ENCODE results near the gene TMEM269. TPM values are rescaled to one million over a fixed set of nuclear protein-coding genes. Genes with fewer than 3 reads are reported as not detected.
A peak's percentile ranks its signal among the peaks of the same experiment; 100 is the strongest.

The TMEM269 gene
- total RNA-seq (2014; rRNA removed; shearing (Covaris generic)) = 0.03 TPM in 1 of 2 replicates, not detected in the other

GRCh38 chr1:42784946-42785693, at the start of gene TMEM269:
TMEM269 (plus strand) TSS chr1:42784991; CDS start chr1:42789894, 4,903 bp downstream.
- DNase-seq (ENCODE audit: low spot score) = no peak

DNA sequence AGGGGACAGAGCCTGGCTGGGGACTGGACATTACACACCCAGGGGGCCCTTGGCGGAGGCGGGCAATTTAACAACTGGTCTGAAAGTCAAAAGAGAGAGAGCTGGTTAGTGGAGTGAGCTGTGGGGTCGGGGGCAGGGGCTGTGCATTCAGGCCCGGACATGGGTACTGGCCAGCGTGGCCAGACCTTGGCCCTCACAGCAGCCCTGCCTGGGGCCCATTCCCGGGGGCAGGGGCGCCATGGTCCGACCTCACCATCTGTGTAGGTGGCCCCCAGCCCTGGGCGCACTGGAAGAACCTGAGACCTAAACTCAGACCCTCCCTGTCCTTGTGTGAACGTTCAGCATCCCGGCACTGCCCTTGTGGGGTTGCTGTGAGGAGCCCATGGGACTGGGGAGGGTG, 49.7 kb upstream of the TMEM269 start:
- DNase-seq (ENCODE audit: low spot score) = no peak

DNA sequence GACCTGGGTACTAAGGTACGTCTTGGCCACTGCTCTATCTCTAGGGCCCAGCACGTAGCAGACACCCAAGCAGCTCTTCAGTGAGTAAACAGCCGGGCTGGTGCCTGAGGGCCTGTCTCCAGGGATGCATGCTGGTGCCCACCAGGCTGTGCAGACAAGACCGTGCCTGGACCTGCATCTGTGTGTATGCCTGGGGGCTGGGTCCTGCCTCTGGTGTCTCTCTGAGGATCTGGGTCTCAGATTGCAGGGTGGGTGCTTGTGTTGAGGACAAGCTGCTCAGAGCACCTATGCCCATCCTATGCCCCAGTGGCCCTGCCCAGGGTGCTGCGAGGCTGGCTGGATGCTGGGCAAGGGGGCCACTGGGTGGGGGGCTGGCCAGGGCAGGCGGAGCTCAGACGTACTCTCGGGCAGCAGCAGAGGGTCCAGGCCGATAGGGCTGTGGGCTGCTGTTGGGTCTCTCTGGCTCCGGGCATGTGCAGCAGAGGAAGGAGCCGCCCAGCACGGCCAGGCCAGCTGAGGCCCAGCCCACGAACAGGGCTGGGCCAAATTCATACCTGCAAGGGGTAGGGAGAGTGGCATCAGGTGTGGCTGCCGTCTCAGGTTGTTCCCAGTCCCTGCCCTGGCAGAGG, 49.2 kb upstream of the TMEM269 start:
- DNase-seq (ENCODE audit: low spot score) = no peak

GRCh38 chr1:42736152-42736551, 48.6 kb upstream of the TMEM269 start:
- DNase-seq (ENCODE audit: low spot score) = peak; percentile 42

DNA sequence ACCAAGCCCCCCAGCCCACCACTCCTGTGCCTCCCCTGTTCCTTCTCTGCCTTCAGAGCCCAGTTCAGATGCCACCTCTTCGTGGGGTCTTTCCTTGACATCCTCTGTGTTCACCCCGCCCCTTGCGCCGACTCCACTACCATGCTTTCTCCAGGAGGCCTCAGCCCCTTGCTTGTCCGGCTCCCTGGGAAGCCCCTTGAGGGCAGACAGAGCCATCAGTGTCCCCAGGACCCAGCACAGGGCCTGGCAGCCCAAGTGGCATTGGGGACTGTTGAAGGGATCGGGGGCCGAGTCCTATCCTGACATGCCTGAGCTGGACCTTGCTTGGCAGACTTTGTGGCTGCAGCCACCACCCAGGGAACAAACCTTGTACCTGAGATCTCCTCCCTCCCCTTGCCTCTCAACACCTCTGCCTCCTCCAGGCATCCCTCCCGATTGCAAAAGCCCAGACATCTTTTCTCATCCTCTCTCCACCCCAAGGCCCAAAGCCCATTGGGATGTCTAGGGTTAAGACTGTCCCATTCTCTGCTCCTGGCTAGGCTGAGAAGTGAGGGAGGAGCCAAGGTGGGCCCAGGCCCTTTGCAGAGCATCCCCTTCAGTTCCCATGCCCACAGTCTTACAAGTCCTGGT, 48.1 kb upstream of the TMEM269 start:
- no peak for DNase-seq (ENCODE audit: low spot score)

- peak; percentile 16 for DNase-seq (ENCODE audit: low spot score)
Observed at GRCh38 chr1:42737257-42737656, 47.5 kb upstream of the TMEM269 start.

DNA sequence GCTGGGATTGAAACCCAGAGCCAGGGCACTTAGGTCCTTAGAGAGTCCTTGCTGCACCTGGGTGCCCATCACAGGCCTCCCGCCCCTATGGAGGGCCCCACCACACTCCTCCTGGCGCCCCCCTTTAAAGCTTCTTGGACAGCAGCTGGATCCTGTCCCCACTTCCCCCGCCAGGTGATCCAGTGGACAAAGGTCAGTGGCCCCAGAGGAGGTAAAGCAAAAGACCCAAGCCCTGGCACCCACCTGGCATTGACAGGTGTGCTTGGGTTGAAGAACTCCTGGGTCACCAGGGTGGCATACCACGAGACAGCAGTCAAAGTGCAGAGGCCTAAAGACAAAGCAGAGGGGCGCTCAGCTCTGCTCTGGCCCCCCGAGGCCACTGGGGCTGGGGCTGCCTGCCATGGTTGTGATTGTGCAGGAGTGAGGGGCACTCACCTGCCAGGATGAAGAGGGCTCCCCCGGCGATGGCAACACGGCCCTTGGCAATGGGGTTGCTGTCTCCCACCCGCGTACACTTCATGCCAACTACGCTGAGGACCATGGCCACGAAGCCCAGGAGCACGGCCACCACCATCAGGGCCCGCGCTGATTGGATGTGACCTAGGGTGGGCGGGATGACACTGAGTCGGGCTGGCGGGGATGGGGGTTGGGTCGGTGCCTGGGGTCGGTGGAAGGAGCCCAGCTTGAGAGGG, 46.7 kb upstream of the TMEM269 start:
- no peak for DNase-seq (ENCODE audit: low spot score)

DNA sequence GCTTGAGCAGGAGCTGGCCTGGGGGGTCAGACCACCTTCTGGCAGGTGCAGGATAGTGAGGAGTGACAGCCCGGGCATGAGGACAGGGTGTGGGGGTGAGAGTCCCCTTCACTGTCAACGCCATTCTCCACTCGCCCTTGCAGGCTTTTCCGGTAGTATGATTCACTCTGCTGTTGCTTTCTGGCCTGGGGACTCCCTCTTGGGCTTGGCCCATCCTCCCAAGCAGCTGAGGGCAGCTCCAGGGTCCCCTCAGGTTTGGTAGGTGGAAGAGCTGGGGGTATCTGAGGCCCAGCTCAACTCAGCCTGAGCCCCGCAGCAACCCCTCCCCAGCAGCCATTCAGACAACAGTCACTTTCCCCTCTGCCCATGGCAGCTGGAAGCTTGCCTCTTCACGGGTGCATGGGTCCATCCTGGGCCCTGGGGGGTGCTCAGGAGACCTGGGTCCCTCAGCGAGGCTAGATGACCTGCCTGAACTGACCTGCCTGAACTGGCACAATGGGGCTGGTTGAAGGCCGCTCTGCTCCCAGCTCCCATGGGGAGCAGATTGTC, 46.0 kb upstream of the TMEM269 start:
- no peak for DNase-seq (ENCODE audit: low spot score)

DNA sequence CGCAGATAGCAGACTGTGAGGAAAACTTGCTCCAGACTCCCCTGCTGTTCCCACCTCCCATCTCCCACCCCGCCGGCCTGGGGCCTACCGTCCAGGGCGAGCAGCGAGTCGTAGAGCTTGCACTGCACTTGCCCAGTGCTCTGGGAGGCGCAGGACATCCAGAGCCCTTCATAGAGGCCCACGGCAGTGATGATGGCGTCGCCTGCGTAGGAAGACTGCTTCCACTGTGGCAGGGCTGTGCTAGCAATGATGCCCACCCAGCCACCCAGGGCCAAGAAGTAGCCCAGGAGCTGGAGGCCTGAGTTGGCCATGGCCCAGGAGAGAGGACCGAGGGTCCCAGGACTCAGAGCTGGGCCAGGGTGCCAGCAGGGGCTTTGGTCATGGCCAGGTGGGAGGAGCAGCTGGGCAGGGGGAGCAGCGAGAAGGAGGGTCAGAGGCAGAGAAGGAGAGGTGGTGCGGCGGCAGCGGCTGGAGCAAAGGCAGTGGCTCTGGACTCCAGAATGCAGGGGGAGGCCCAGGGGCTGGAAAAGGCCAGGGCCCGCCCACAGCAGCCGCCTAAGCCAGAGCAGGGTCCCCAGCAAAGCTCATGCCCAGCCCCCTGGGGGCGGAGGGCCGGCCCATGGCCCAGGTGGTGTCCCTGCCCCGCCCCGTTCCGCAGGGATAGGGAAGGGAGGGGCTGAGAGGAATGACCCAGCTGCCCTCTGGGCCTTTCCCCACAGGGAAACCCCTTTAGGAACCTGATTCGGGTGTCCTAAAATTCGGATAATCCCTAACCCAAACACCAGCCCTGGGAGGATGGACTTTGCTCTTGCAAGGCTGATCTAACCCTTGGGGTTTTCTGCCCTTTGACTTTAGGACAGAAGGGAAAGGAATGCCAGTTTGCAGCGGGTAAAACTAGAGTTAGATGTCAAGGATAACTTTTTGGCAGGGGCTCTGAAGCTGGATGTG, 44.8 kb upstream of the TMEM269 start, which contains the start of gene CLDN19:
Gene CLDN19, minus strand, starts transcription at position 484 of the 948 bp plus-strand sequence. Its CDS starts 173 bp downstream, at position 311.
- DNase-seq (ENCODE audit: low spot score) = no peak

- DNase-seq (ENCODE audit: low spot score) = no peak
Observed at GRCh38 chr1:42740851-42741580, 43.8 kb upstream of the TMEM269 start.

DNA sequence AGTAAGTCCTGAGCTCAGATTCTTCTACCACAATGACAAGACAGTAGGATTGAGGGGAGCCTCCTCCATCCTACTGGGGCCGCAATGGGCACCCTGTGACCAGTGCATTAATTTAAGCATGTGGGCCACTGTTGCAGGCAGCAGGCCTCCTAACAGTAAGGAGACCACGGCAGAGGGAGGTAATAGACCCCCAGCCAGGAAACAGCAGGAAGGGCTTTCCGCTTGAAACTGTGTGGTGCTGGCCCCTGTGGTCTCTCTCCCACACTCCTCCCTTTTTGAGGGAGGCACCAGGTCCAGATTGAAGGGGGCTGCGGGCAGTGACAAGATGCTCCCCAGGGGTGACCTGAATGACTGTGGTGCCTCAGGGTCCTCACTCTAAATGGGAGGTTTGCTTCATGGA, 43.1 kb upstream of the TMEM269 start:
- DNase-seq (ENCODE audit: low spot score) = no peak

GRCh38 chr1:42742141-42742540, 42.6 kb upstream of the TMEM269 start:
- no peak for DNase-seq (ENCODE audit: low spot score)

DNA sequence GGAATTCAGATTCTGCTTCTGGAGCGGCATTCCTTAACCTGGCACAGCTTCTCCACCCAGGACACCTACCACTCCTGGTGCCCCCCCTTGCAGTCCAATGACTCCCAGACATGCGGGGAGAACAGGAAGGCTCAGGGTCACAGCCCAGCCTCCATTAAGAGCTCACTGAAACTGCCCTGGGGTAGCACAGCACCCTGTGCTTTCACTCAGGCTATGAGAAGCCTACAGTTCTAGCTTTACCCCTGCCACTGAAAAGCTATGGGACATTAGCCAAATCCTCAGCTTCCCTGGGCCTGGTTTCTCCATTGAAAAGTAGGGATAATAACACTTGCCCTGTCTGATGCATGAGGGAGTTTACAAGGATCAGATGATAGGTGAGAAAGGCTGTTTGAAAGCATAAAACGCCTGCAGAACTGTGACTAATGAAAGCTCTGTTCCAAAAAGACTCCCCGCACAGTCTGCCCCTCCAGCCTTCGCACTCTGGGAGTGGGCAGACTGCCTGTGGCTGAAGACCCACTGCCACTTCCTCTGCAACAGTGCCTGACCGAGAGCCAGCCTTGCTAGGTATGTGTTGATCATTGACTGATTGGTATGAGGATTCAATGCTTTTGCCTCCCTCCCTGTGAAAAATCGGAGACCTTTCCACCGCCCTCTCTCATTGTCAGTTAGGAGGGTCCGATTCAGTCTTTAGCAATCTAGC, 42.0 kb upstream of the TMEM269 start:
- DNase-seq (ENCODE audit: low spot score) = no peak

DNA sequence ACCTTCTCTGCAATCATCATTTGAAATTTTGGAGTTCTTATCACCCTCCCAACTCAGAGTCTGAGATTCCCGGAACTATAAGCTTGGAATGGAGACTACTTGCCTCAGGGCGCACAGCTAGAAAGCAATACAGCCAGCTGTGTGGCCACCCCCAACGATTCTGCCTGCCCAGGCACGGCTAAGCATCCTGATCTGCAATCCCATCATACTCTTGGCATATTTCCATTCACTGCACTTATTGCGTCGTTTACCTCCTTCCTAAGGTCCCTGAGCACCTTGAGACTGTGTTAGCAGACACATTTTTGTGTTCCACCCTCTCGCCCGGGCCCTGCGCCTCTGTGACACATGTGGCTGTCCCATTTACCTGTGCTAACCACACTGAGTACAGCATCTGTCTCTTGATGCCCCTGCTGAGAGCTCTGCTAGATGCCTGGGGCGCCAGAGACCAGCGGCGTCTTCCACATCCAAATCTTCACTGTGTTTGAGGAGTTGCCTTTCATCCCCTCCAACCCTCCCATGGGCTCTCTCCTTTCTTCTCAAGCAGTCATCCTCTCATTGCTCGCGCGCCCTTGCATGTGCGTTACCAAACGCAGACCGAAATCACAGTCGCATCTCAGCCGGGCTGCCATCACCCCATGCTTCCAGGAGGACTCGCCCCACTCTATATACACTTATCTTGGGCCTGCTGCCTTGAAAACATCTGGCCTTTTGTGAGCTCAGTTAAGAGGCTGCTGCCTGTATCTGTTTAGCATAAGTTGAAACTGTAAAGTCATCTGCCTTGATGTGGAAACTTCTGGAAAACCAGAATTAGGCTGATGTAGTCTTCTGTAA, 41.3 kb upstream of the TMEM269 start:
- DNase-seq (ENCODE audit: low spot score) = no peak

DNA sequence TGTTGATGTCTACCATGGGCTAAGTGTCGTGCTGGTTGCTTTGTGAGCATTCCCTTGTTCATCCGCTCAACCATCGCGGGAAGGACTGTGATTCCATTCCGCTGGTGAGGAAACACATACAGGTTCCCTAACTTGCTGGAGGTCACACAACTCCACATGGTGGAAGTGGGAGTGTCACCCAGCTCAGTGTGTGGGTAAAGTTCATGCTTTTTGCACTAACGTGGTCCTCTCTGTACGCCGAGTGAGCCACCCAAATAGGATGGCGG, 40.7 kb upstream of the TMEM269 start:
- no peak for DNase-seq (ENCODE audit: low spot score)

GRCh38 chr1:42745851-42746250, 38.9 kb upstream of the TMEM269 start:
- DNase-seq (ENCODE audit: low spot score) = no peak

- no peak for DNase-seq (ENCODE audit: low spot score)
Observed at GRCh38 chr1:42746436-42747105, 38.2 kb upstream of the TMEM269 start.

DNA sequence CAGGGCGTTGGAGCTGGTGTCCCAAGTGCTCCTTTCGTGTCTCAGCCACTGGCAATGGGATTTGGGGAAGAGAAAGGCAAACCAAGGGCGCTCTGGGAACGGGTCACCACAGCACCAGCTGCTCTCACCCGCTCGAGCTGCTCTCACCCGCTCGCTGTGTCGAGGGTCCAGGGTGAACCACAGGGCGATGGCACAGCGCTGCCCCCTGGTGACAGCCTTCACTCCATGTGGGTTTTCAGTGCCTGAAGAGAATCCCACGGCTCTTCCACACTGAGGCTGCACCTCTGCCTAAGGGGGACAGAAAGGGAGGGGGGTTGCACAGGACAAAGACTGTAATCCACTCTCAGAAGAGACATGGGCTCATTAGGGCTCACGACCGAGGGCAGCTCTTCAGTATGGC, 37.7 kb upstream of the TMEM269 start:
- peak; percentile 26 for DNase-seq (ENCODE audit: low spot score)
